HG03575 (cell line): ENCODE measurements around the gene PLS3.
"Not testable (repeated sequence)": the region's sequence is repeated elsewhere in the genome, so short reads cannot be mapped to it uniquely, and the experiment has no call there.

Experiments
- ATAC-seq: cut with Tn5 transposase; IDR thresholded peaks from one replicate; pipeline ENCODE4 v1.9.1; 2021; ENCODE audit not compliant: unreplicated experiment, insufficient number of reproducible peaks, low FRiP score; ENCODE audit errors: extremely low read depth

The PLS3 gene

DNA sequence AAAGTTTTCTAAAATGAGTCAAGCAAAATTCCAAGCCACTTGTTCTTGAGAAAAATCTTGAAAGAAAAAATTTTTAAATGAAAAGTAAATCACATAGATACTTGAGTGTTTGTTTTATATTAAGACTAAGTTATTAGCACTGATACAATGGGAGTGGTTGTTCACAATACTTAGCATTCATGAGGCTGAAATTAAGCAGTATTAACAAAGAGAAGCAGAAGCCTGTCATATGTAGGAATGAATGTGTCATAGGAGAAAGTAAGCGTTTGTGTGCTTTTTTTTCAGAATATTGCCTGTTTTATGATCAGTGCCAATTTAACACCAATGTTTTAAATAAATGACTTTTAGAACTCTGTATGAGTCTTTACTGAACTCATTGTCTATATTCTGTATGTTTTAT lies 37.6 kb downstream of the PLS3 start:
- ATAC-seq = no peak

GRCh38 chrX:115602308-115602707 lies 41.3 kb downstream of the PLS3 start:
- no peak for ATAC-seq

GRCh38 chrX:115602729-115603389 lies 41.9 kb downstream of the PLS3 start:
- ATAC-seq = no peak

DNA sequence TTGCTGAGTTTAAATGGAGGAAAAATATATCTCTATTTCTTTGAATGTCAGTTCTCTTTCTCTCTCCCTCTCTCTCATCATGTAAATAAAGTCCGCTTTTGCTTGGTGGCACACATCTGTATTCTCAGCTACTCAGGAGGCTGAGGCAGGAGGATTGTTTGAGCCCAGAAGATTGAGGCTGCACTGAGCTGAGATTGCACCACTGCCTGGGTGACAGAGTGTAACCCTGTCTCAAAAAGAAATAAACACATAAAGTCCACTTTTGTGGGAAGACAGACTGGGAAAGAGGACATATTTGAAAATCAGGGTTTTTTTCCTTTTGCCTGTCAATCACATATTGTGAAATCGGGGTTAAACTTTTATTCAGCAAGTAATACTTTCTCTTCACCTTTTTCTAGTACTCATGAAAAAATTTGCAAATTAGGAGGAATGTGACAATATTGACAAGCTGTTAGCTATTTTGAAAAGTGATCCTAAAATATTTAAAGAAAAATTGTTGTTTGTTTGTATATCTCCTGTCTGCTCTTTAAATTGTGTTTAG lies 42.6 kb downstream of the PLS3 start:
- no peak for ATAC-seq

- no peak for ATAC-seq
Observed at GRCh38 chrX:115606861-115607260, 45.9 kb downstream of the PLS3 start.

DNA sequence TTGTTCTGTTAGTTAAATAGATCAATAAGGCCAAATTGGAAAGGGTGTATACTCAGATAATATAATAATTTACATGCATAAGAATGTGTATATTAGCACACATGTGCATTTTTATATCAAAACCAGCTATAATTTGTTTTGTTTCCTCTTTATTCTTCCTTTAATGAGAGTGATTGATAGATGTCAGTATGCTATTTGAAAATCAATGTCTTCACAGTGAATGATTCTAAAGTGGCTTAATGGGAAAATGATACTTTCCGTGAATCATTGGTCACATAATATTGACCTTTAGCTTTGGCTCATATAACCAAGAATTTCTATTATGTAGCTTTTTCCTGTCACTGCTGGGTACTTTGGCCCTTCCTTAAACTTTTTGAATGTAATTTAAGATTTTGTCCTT lies 48.6 kb downstream of the PLS3 start:
- ATAC-seq = no peak

- ATAC-seq = peak; percentile 97
Observed at GRCh38 chrX:115616943-115617563, 56.1 kb downstream of the PLS3 start.

DNA sequence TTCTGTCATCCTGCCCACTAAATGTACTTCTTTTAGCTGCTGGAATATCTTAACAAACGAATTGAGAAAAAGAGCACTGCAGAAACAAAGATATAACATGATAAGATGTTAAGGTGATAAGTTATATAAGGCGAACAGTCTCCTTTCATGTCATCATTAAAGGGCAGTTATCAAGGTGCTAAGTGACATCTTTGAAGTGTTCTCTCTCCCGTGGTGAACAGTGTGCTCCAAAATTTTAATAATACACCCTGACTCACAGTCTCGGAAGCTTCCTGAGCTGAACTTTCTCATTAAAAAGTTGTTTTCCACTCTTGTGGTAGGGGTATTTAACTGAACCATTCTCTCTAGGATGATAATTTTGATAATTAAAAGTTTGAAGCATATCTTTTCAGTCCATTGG lies 61.6 kb downstream of the PLS3 start:
- ATAC-seq = no peak

- no peak for ATAC-seq
Observed at GRCh38 chrX:115624916-115625315, 63.9 kb downstream of the PLS3 start.

GRCh38 chrX:115625572-115626301 lies 64.8 kb downstream of the PLS3 start:
- ATAC-seq = no peak

- no peak for ATAC-seq
Observed at GRCh38 chrX:115630204-115630603, 69.2 kb downstream of the PLS3 start.

DNA sequence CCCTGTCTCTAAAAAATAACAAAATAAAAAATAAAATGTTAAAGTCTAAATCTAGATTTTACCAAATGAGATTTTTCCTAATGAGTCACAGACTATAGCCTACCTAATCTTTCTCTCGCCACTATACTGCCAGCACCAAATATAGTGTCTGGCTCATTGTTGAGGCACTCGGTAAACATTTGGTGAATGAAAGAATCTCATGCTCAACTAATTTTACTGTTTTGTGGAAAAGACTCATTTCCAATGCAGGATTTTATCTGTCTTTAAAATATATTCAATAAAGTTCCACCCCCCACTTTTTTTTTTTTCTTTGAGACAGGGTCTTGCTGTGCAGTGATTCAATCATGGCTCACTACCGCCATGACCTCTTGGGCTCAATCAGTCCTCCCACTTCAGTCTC lies 71.5 kb downstream of the PLS3 start:
- no peak for ATAC-seq

DNA sequence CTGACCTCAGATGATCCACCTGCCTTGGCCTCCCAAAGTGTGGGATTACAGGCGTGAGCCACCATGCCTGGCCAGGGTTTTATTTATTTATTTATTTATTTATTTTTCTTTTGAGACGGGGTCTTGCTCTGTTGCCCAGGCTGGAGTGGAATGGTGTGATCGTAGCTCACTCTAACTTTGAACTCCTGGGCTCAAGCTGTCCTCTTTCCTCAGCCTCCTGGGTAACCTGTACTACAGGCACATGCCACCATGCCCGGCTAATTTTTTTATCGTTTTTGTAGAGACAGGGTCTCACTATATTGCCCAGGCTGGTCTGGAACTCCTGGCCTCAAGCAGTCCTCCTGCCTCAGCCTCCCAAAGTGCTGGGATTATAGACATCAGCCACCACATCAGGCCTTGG lies 72.4 kb downstream of the PLS3 start:
- ATAC-seq = not testable (repeated sequence)

GRCh38 chrX:115639334-115639880 lies 78.4 kb downstream of the PLS3 start:
- ATAC-seq = no peak

GRCh38 chrX:115642311-115642710 lies 81.3 kb downstream of the PLS3 start:
- ATAC-seq = no peak

GRCh38 chrX:115642895-115643530 lies 82.0 kb downstream of the PLS3 start:
- no peak for ATAC-seq

GRCh38 chrX:115644397-115644796 lies 83.4 kb downstream of the PLS3 start:
- ATAC-seq = not testable (repeated sequence)

DNA sequence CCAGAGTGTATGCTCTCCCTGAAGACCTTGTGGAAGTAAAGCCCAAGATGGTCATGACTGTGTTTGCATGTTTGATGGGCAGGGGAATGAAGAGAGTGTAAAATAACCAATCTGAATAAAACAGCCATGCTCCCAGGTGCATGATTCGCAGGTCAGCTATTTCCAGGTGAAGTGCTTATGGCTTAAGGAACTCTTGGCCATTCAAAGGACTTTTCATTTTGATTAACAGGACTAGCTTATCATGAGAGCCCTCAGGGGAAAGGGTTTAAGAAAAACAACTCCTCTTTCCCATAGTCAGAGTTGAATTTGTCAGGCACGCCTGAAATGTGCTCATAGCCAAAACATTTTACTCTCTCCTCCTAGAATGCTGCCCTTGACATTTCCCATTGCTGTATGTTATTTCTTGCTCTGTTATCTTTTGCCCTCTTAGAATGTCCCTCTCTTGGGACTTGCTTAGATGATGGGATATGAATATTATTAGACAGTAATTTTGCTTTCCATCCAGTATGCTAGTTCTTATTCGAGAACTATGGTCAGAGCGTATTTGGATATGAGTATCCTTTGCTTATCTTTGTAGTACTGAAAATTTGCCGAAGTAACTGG lies 88.6 kb downstream of the PLS3 start:
- ATAC-seq = no peak

DNA sequence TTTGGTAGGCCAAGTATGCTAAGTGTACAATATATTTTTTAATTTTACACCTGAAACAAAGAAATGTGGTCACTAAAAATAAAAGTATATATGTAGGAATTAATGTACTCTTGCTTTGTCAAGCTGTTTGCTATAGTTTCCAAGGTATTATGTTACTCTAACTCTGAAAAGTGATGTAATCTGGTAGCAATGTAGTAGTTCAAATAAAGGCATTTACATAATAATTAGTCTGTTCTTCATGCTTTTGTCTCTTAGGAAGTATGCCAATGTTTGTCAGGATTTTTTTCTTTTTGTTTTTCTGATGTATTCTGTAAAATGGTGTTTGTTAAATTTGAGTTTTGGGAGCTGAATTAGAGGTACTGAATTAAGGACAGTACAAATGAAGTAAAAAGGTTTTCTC lies 89.5 kb downstream of the PLS3 start:
- no peak for ATAC-seq
